ENCODE results near the gene DISP3. TPM values are rescaled to one million over a fixed set of nuclear protein-coding genes. Genes with fewer than 3 reads are reported as not detected.

Gene DISP3
- polyA plus RNA-seq, 1 of the 3 experiments (the other 2 are of a cell fraction) = 0.08 TPM

- Histone ChIP-seq H3K4me3 (ENCODE audit: low read depth in 2 of 2, low read length in 1 of 2) (no peak overlapping the region), H3K4me2 (no peak overlapping the region), H3K36me3 (replicated peaks in 1 of 2; ENCODE audit: control insufficient read depth in 1 of 2, insufficient read depth in 2 of 2, low read length in 1 of 2) (no peaks in the 10 kb centered on the region), H4K20me1 (ENCODE audit: insufficient read depth) (no peaks in the 10 kb centered on the region), H3K4me1 (ENCODE audit: control insufficient read depth in 1 of 2, insufficient read depth in 2 of 2, low read depth in 1 of 2, low read length in 1 of 2) (peaks cover 0 to 29% of the 10 kb centered on the region in 2 experiments; a peak in 1 of 4 replicates), H3K9ac (no peak overlapping the region), H3F3A (replicated peaks; ENCODE audit: insufficient read depth) (no peaks in the 10 kb centered on the region), H3K79me2 (ENCODE audit: insufficient read depth) (no peaks in the 10 kb centered on the region), H2AFZ (ENCODE audit: low read depth) (no peak overlapping the region), H3K9me3 (no peaks in the 10 kb centered on the region), H3K9me2 (no peaks in the 10 kb centered on the region), H3K27me3 (ENCODE audit: insufficient read depth) (no peaks in the 10 kb centered on the region), H3K27ac (ENCODE audit: low read depth in 2 of 2, low read length in 1 of 2) (no peak overlapping the region)
- ChIA-PET POLR2A (no interaction called here), CTCF (interaction anchor here (0.9 kb wide), 1 partner anchor 16 kb away, joined by 3 read pairs; no protein-coding TSS in a partner anchor)
- TF ChIP-seq USF2 (IDR thresholded peaks at IDR 0.05; ENCODE audit: borderline replicate concordance, low read depth, low read length) (no peak), RAD21 (IDR thresholded peaks at IDR 0.05; ENCODE audit: low read length) (no peak), NRF1 (IDR thresholded peaks at IDR 0.05; ENCODE audit: low read depth, low read length) (no peak)
- no peak for DNase-seq
- 0% methylated on average over 1 of the region's 2 CpGs for WGBS (ENCODE audit: low lambda C conversion rate)
Observed at GRCh38 chr1:11543796-11544195, 64.8 kb downstream of the DISP3 start.

- ChIA-PET POLR2A (interaction anchor here (1.4 kb wide), 1 partner anchor 17 kb away, joined by 3 read pairs; no protein-coding TSS in a partner anchor), CTCF (interaction anchor here (1.0 to 2.0 kb wide), 4 partner anchors 11 to 509 kb away, joined by 3 to 7 read pairs (median 4); no protein-coding TSS in a partner anchor)
- no peaks in the 10 kb centered on the region for H3K27me3 ChIP-seq (ENCODE audit: insufficient read depth)
- DNase-seq = no peak
- no peaks in the 10 kb centered on the region for H3K9me2 ChIP-seq
- 37% methylated on average over 4 of the region's 4 CpGs for WGBS (ENCODE audit: low lambda C conversion rate)
- H2AFZ ChIP-seq (ENCODE audit: low read depth) = no peak overlapping the region
- no peaks in the 10 kb centered on the region for H3K36me3 ChIP-seq (replicated peaks in 1 of 2; ENCODE audit: control insufficient read depth in 1 of 2, insufficient read depth in 2 of 2, low read length in 1 of 2)
- H3K9me3 ChIP-seq = no peaks in the 10 kb centered on the region
- H3K79me2 ChIP-seq (ENCODE audit: insufficient read depth) = no peaks in the 10 kb centered on the region
- no peak overlapping the region for H3K27ac ChIP-seq (ENCODE audit: low read depth in 2 of 2, low read length in 1 of 2)
- no peak overlapping the region for H3K4me3 ChIP-seq (ENCODE audit: low read depth in 2 of 2, low read length in 1 of 2)
- H4K20me1 ChIP-seq (ENCODE audit: insufficient read depth) = no peaks in the 10 kb centered on the region
- no peak overlapping the region for H3K9ac ChIP-seq
- no peaks in the 10 kb centered on the region for H3F3A ChIP-seq (replicated peaks; ENCODE audit: insufficient read depth)
- TF ChIP-seq RCOR1 (IDR thresholded peaks at IDR 0.05; ENCODE audit: low read length) = no peak
- TF ChIP-seq TCF12 (IDR thresholded peaks at IDR 0.05) = no peak
- TF ChIP-seq NRF1 (IDR thresholded peaks at IDR 0.05; ENCODE audit: low read depth, low read length) = no peak
- no peak for TF ChIP-seq EP300 (IDR thresholded peaks at IDR 0.05; ENCODE audit: borderline replicate concordance in 1 of 2, low read depth in 1 of 2, low read length in 1 of 2)
- no peak for TF ChIP-seq TEAD4 (IDR thresholded peaks at IDR 0.05; ENCODE audit: borderline replicate concordance, insufficient read depth)
- no peak for TF ChIP-seq JUND (IDR thresholded peaks at IDR 0.05)
- no peak for TF ChIP-seq ELF1 (IDR thresholded peaks at IDR 0.05)
- no peak for TF ChIP-seq MXI1 (IDR thresholded peaks at IDR 0.05; ENCODE audit: low read depth, low read length)
- TF ChIP-seq RAD21 (IDR thresholded peaks at IDR 0.05; ENCODE audit: low read length) = no peak
- no peak for TF ChIP-seq ZBTB33 (IDR thresholded peaks at IDR 0.05; ENCODE audit: borderline replicate concordance, low read depth)
- no peak for TF ChIP-seq MAX (IDR thresholded peaks at IDR 0.05; ENCODE audit: low read depth)
- TF ChIP-seq CTCF (IDR thresholded peaks at IDR 0.05) = no peak
- no peak for TF ChIP-seq EZH2phosphoT487 (IDR thresholded peaks at IDR 0.05; ENCODE audit: borderline replicate concordance, low read depth)
- no peak for TF ChIP-seq USF1 (IDR thresholded peaks at IDR 0.05; ENCODE audit: borderline replicate concordance, low read depth)
- no peak for TF ChIP-seq YY1 (IDR thresholded peaks at IDR 0.05; ENCODE audit: low read depth)
- no peak for TF ChIP-seq FOXM1 (IDR thresholded peaks at IDR 0.05; ENCODE audit: low read depth)
- no peak for TF ChIP-seq CHD2 (IDR thresholded peaks at IDR 0.05; ENCODE audit: low read length, partially characterized antibody)
- TF ChIP-seq MEF2A (IDR thresholded peaks at IDR 0.05; ENCODE audit: borderline replicate concordance, low read depth) = no peak
- no peak for TF ChIP-seq GABPA (IDR thresholded peaks at IDR 0.05; ENCODE audit: low read depth)
- peaks cover 0 to 12% of the 10 kb centered on the region in 2 experiments; a peak in 1 of 4 replicates for H3K4me1 ChIP-seq (ENCODE audit: control insufficient read depth in 1 of 2, insufficient read depth in 2 of 2, low read depth in 1 of 2, low read length in 1 of 2)
- H3K4me2 ChIP-seq = no peak overlapping the region
Observed at GRCh38 chr1:11546456-11546855, 67.5 kb downstream of the DISP3 start.
